HEK293 (cell line): Measurements from ENCODE around the gene CCDC51.

Experiments
- CTCF ChIP-seq: fragments of 450-650 bp; formaldehyde crosslinking; IDR thresholded peaks from 2 replicates; pipeline ENCODE4 v1.5.1; 2016; ENCODE audit warnings: missing biosample characterization, missing genetic modification characterization
- EGR2 ChIP-seq: fragments of 450-650 bp; formaldehyde crosslinking; IDR thresholded peaks from 2 replicates; pipeline ENCODE4 v1.5.1; 2016; ENCODE audit warnings: low read depth, missing biosample characterization, missing genetic modification characterization
- TCF7L2 ChIP-seq: IDR thresholded peaks from 2 replicates; pipeline ENCODE4 v1.6.1; 2011; ENCODE audit warnings: low read depth, mild to moderate bottlenecking, inconsistent platforms, low read length, moderate library complexity, borderline replicate concordance
- ZBTB7A ChIP-seq: fragments of 450-650 bp; formaldehyde crosslinking; IDR thresholded peaks from 2 replicates; pipeline ENCODE4 v1.5.1; 2016; ENCODE audit warnings: low read depth, missing biosample characterization, missing genetic modification characterization
- ZBTB8A ChIP-seq: fragments of 450-650 bp; formaldehyde crosslinking; IDR thresholded peaks from 2 replicates; pipeline ENCODE4 v1.5.1; 2016; ENCODE audit warnings: missing biosample characterization, missing genetic modification characterization
- ZEB2 ChIP-seq: fragments of 450-650 bp; formaldehyde crosslinking; IDR thresholded peaks from 2 replicates; pipeline ENCODE4 v1.5.1; 2016; ENCODE audit warnings: missing biosample characterization, missing genetic modification characterization
- ZNF449 ChIP-seq: fragments of 450-650 bp; formaldehyde crosslinking; IDR thresholded peaks from 2 replicates; pipeline ENCODE4 v1.5.1; 2017; ENCODE audit warnings: missing biosample characterization, mild to moderate bottlenecking, missing genetic modification characterization, moderate library complexity
- ZNF571 ChIP-seq: fragments of 450-650 bp; formaldehyde crosslinking; IDR thresholded peaks from 2 replicates; pipeline ENCODE4 v1.5.0; 2017; ENCODE audit warnings: missing biosample characterization, missing genetic modification characterization
- ZNF670 ChIP-seq: fragments of 450-650 bp; formaldehyde crosslinking; IDR thresholded peaks from 2 replicates; pipeline ENCODE4 v1.5.1; 2016; ENCODE audit warnings: missing biosample characterization, missing genetic modification characterization, low read depth
- ZSCAN30 ChIP-seq: fragments of 450-650 bp; IDR thresholded peaks from 2 replicates; pipeline ENCODE4 v1.5.1; 2018; ENCODE audit warnings: missing biosample characterization, mild to moderate bottlenecking, missing genetic modification characterization, moderate library complexity

- TF ChIP-seq CTCF (tag by site-specific recombination) (no peak), ZBTB8A (no peak), EGR2 (tag by site-specific recombination) (no peak), ZSCAN30 (tag by site-specific recombination) (no peak), ZEB2 (tag by site-specific recombination) (no peak), ZNF670 (tag by site-specific recombination) (no peak), ZBTB7A (tag by site-specific recombination) (no peak), ZNF571 (tag by site-specific recombination) (no peak), ZNF449 (tag by site-specific recombination) (no peak), TCF7L2 (no peak)
Measured at GRCh38 chr3:48403533-48404439, 36.1 kb downstream of the CCDC51 start.
